HEK293 (cell line): ENCODE data around the gene CD82.

Source experiments
- ZBTB20 ChIP-seq: fragments of 450-650 bp; formaldehyde crosslinking; IDR thresholded peaks from 2 replicates; pipeline ENCODE4 v1.5.1; 2016; ENCODE audit warnings: missing biosample characterization, missing genetic modification characterization
- ZNF274 ChIP-seq, 2 experiments: fragments of 200-500 bp in 1 of 2; fragments of 450-650 bp in 1 of 2; sonication (Bioruptor generic) in 1 of 2; formaldehyde crosslinking in 1 of 2; IDR thresholded peaks; 2 replicates each; pipeline versions ENCODE4 v1.5.1 to v1.6.1; 2014 to 2016; ENCODE audit warnings: borderline replicate concordance in 1 of 2, inconsistent platforms in 1 of 2, low read length in 1 of 2, missing biosample characterization in 1 of 2, missing genetic modification characterization in 1 of 2

GRCh38 chr11:44627911-44628729, 62.7 kb downstream of the CD82 start:
- TF ChIP-seq ZBTB20 (tag by site-specific recombination): no peak
- TF ChIP-seq ZNF274 (IDR thresholded peaks at IDR 0.05; ENCODE audit: low read length): no peak
- no peak for TF ChIP-seq ZNF274 (tag by site-specific recombination; IDR thresholded peaks at IDR 0.05; ENCODE audit: borderline replicate concordance)
